Suppressor macrophage treated with lipopolysaccharide for 1 hour (primary cell): ENCODE data around the gene DYNLT4.
"Not testable (repeated sequence)": the region's sequence is repeated elsewhere in the genome, so short reads cannot be mapped to it uniquely, and the experiment has no call there.

Experiments used
- DNase-seq, 3 donors: peaks; one replicate each; pipeline ENCODE4 v3.0.0-alpha.2; 2020 to 2022

DYNLT4 gene

DNA sequence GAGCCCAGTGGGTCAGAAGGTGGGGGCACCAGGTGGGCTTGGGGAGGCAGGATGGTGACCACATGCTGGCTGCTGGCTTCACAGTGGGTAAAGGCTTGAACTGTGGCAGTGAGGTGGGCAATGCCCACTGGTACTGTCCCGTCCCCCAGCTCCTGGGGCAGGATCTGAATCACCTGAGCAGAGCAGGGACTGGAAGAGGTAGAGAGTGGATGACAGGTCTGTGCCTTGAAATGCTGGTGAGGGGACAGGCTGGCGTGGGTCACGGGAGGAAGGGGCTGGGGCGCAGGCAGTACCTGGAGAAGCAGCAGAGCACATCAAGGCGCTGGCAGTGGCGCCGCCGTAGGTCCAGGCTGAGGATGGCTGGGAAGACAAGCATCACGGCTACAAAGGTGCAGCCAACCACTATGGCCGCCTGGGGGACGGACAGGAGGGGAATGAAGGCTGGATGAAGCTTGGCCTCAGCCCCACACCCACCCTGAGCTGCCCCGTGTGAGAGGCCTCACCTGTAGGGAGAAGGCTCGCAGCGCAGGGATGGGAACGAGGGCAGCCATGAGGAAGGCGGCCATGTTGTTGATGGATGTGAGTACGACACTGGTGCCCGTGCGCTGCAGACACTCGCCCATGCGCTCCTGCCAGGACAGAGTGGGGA lies 21.0 kb upstream of the DYNLT4 start:
- DNase-seq: no peak

DNA sequence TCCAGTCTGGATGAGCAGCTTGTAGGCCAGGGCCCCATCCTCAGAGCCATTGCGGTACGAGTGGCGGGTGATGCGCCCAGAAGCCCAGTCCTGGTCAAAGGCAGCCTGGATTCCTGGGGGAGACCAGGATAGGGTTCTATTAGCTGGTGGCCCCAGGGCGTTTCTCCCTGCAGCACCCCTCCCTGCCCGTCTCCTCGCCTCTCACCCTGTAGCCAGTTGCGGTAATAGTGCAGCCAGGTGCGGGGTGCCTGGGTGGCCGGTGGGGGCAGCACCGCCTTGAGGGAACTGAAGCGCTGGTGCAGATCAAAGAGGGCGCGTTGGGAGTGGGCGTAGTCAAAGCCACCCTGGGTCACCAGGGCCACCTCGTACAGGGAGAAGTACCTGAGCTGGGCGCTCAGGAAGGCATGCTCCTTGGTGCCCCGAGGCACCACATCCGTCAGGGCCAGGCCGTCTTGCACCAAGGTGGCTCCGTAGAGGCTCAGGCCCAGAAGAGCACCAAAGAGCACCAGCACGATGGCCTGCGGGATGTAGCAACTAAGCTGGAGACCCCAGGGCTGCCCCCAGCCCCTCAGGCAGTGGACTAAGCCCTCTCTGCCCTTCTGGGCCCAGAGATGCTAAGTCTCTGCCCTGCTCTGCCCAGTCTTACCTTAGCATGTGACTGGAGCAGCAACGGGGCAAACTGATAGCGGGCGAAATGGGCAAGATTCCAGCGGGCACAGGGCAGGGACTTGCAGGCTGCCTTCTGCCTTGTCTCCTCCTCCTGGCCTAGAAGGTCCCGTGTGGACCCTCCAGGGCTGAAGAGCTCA lies 20.2 kb upstream of the DYNLT4 start:
- DNase-seq: no peak

DNA sequence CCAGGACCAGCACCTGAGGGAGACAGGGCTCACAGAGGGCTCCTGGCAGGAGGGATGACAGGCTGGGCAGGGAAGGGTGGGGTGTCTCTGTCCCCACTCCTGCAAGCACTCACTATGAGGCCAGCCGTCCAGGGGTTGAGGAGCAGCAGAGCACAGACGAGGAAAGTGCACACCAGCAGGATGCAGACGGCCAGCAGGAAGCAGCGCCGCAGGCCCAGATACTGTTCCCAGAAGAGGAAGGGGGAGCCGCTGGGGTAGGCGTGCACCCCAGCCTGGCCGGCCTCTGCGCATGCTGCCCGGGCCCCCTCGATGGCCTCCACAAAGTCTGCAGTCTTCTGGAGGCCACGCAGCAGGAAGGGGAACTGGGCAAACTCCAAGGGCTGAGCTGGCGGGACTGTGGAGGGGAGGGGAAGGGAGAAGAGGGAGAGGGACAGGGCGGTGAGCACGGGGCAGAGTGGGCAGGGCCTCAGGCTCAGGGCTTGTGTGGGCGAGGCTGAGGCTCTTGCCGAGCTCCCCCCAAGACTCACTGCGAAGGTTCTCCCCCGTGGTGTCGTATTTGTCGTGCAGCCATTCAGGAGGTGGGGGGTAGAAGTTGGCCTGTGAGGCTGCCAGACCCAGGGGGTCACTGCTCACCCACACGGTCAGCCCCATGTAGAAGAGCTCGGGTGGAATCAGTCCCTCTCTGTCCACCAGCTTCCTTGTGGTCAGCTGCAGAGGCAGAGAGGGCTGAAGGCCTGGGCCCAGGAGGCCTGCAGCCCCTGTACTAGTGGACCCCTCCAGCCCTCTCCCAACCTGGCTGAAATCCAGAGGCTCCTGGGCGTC lies 19.4 kb upstream of the DYNLT4 start:
- peak; percentile 83 to 88 (median 85) for DNase-seq

DNA sequence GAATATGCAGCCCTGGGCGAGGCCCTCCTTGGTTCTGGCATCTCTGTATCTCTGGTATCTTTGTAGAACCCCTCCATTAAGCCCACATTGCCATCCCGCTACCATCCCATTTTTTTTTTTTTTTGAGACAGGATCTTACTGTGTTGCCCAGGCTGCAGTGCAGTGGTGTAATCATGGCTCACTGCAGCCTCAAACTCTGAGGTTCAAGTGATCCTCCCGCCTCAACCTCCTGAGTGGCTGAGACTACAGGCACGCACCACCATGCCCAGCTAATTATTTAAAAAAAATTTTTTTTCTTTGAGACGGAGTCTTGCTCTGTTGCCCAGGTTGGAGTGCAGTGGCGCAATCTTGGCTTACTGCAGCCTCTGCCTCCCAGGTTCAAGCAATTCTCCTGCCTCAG lies 17.2 kb upstream of the DYNLT4 start:
- DNase-seq: not testable (repeated sequence)

DNA sequence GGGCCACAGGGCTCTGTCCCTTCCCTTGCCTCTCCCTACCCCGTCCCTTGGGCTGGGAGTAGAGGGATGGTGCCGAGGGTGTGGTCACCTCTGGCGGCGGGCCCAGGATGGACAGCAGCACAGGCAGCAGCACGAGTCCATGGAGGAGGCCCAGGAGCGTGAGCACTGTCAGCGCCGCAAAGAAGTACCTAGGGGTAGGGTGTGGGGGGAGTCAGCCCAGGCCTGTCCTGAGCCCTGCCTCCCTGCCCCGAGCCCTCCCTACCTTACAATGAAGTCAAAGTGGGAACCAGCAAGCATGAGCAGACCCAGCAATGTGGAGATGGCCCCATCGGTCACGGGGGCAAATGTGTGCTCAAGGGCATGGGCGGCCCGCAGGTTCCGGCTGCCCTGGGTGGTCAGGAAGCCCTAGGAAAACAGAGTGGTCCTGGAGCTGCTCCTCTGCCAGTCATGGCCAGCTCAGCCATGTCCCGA lies 15.9 kb upstream of the DYNLT4 start:
- no peak for DNase-seq

DNA sequence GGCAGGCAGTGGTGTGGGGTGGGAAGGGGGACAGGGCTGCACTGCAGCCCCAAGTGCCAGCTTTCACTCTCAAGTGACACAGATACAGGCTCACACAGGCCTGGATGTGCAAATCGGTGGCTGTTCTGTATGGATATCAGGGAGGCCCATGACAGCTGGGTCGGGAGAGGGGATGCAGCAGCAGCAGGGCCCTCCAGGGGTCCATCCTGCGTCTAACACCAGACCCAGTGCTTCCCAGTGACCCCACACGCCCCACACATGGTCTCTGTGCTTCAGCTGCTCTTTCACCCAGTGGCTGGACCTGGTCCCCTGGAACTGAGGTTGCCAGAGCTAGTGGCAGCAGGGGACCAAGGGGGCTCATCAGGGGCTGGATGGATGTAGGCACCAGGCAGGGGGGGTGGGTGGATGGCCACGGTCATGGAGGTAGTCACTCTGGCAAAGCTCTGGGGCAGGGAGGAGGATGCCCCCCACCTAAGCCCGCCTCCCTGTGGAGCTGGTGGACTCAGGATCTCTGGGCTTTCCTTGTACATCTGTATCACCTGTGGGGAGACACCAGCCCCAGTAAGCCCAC lies 15.1 kb upstream of the DYNLT4 start:
- DNase-seq: no peak

DNA sequence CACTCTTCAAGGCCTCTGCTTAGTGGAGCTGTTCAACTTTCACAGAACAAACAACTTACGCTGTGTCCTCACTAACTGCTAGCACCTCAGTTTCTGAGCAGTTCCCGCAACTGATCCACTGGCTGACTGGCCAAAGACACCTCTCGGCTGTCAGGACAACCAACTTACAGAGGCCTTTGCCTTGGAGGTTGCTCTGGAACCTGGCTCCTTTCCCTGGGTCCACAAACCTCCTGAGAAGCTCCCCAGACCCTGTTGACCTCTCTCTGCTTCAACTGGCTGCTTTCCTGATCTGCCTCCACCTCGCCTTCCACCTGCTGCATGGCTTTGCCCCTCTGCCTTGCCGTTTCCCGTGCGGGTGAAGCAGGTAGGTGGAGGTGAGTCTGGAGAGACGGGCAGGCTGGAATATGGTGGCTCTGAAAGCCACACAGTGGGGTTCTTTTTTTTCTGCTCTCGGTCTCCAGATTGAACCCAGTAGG lies 14.1 kb upstream of the DYNLT4 start:
- DNase-seq: no peak

DNA sequence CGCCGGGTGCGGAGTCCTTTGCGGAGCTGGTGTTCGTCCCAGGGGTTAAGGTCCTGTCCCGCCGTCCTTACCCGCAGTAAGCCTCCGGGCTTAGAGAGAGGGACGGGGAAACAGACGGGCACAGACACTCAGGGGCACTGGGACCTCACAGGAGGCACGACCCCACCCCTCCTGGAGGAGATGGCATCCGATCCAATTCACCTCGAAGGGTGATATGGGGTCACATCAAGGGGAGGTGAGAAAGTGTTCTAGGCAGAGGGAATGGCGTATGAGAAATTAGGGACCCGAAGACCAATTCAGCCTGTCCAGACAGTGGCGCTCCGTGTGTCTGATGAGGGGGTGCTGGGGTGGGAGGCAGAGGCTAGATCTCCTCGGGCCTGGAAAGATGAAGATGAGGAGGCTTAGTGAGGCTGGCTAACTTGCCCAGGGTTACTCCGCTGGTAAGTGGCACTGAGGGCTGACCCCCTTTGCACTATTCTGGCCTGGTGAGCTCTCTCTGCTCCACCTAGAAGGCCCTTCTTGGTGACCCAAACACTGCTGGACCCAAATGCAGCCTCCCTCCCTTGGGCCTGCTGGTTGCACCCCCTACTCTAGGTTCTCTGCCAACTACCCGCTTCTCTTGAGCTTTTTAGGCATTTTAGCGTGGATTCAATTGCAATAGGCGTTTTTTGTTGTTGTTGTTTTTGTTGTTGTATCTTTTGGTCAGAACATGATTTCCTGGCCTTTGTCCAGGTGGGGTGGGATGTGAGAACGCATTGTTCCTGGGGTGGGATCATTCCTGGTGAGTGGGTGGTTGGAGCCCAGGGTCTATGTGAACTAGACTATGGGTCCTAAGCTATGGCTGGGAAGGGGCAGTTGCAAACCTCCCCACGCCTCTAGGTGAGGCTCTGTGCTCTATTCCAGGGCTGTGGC lies 13.4 kb upstream of the DYNLT4 start:
- DNase-seq: no peak

DNA sequence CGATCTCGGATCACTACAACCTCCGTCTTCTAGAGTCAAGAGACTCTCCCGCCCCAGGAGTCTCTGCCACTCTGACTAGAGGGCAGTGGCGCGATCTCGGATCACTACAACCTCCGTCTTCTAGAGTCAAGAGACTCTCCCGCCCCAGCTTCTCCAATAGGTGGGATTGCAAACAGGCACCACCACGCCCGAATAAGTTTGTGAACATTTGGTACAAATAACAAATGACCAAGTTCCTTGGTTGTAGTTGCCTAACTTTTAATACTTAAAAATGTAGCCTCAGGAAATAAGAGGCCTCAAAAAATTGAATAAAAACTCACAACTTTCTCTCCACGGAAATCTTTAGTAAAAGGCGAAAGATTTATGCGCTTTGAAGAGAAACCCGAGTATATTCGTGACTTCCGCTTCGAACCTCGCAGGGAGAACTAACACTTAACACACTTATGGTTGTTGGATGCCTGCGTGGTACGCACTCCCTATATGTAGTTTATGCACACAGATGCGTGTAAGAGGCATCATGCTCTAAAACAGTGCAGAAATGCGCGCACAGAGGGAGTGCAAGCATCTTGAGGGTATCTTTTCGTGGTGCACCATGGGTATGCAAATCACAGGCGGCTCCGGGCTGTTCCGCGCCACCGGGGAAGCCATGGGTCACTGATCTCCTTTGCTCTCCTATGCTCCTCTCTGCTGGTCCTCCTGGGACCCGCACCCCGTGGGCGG lies 12.6 kb upstream of the DYNLT4 start:
- peak; percentile 85 to 95 (median 92) for DNase-seq

DNA sequence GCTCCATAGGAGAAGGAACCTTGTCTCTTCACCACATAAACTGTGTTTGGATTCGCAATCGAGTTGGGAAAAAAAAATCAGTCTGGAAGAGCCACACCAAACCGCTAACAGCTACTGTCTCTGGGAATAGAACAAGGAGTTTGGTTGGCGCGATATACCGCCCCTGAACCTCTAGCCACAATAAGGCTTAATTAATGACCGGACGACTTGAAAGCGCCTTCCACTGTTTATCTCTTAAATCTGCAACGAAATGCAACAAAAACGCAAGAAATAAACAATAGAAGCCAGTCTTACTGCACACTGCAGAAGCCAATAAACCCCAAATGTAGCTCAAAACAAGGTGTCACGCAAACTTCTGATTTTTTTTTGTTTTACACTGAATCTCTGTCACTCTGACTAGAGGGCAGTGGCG lies 12.1 kb upstream of the DYNLT4 start:
- no peak for DNase-seq

DNA sequence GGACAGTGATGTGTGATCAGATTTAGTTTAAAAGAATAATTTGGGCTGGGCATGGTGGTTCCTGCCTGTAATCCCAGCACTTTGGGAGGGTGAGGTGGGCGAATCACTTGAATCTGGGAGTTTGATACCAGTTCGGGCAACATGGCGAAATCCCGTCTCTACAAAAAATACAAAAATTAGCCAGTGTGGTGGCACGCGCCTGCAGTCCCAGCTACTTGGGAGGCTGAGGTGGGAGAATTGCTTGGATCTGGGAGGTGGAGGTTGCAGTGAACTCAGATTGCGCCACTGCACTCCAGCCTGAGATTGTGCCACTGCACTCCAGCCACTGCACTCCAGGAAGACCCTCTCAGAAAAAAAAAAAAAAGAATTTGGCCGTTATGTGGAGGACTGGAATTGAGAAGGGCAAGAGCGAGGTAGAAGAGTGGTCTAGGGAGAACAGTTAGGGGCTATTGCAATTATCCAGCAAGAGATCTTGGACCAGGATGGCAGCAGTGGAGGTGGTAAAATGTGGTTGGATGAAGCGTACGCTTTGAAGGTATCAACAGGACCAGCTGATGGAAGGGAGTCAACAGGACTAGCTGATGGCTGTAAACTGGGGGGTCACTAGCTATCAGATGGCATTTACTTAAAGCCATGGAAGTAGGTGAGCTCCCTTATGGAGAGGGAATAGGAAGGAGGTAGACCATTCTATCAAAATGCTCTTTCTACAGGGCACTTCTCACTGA lies 10.8 kb upstream of the DYNLT4 start:
- DNase-seq: no peak

DNA sequence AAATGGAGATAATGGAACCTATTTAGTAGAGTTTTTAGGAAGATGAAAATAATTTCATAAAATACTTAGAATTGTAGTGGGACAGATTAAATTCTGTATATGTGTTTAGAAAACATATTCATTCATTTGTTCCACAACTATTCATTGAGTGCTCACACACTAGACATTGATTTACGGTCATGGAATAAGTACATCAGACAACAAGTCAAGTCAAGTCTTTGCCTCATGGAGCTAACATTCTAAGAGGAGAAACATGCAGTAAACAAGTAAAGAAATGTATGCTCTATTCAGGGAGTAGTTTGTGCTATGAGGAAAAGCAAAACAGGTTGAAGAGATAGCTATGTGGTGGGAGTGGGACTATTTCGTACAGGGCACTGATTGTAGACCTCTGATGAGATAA lies 10.2 kb upstream of the DYNLT4 start:
- DNase-seq: no peak

DNA sequence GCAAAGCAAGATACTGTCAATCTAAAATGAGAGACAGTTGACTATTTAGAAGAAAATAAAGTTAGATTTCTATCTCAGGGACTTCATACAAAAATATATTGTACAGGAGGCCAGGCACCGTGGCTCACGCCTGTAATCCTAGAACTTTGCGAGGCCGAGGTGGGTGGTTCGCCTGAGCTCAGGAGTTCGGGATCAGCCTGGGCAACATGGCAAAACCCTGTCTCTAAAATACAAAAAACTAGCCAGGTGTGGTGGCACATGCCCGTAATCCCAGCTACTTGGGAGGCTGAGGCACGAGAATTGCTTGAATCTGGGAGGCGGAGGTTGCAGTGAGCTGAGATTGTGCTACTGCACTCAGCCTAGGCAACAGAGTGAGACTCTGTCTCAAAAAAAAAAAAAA lies 8.8 kb upstream of the DYNLT4 start:
- not testable (repeated sequence) for DNase-seq

DNA sequence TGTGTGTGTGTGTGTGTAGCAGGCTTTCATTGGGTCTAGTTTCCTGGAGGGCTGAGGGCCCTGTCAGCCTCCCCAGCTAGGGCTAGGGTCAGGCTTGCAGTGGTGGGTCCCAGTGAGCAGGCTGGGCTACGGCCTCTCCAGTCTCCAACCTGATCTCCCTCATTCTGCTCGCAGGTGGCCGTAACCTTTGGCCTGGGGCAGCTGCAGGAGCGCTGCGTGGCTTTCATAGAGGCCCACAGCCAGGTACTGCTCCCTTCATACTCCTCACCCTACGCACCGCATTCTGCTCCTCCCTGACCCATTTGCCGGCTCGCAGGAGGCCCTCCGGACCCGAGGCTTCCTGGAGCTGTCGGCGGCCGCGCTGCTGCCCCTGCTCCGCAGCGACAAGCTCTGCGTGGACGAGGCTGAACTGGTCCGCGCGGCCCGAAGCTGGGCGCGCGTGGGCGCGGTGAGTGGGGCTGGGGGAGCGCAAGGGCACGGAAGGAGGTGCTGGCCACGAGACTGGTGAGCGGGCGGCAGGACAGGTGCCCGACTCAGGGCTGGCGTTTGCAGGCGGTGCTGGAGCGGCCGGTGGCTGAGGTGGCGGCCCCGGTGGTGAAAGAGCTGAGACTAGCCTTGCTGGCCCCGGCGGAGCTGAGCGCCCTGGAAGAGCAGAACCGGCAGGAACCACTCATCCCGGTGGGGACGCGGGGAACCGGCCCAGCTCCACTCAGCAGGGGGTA lies 5.8 kb upstream of the DYNLT4 start:
- DNase-seq: peak in 1 of 3 donors; percentile 33

DNA sequence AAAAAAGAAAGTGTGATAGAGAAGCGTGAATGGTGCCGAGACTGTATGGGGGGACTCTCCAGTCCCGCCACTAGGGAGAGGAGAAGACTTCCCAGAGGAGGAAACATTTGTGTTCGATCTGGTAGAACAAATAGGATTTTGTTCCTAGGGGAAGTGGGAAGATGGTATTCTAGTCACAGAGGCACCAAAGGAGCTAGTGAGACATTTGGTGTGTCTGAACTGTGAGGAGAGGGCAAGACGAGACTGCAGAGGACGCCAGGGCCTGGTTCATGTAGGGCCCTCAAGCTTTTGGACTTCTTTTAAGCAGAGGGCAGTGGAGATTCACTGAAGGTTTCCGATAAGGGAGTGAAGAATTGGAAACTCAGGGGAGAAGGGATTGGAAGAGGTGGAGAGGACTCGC lies 4.1 kb upstream of the DYNLT4 start:
- DNase-seq: no peak

DNA sequence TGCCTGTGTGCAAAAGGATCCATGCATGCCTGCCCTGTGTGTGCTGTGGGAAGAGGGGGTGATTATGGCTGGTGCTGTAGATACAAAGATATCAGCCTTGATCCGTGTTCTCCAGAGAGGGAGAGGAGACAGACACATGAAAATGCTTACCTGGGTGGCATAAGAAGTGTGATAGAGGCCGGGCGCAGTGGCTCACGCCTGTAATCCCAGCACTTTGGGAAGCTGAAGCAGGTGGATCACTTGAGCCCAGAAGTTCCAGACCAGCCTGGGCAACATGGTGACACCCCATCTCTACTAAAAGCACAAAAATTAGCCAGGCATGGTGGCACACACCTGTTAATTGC lies 3.6 kb upstream of the DYNLT4 start:
- not testable (repeated sequence) for DNase-seq

DNA sequence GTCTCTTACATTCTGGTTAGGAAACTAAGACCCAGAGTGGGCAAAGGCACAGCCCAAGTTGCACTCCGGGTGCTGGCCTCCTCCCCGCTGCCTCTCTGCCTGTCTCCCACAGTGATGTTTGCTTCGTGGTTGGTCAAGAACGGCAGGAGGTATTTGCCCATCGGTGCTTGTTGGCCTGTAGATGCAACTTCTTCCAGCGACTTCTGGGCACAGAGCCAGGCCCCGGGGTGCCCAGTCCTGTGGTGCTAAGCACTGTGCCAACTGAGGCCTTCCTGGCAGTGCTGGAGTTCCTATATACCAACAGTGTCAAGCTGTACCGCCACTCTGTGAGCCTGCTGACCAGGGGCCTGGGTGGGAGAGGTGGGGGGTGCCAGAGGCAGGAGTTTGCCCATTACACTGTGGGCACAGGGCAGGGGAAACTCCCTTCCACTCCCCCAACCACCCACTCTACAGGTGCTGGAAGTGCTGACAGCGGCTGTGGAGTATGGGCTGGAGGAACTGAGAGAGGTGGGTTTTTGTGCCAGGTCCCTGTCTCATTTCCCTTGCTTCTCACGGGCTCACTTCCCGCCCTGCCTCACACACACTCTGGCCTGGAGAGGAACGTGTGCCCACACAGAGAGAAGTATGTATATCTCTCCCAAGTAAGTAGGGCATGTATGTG lies 3.1 kb upstream of the DYNLT4 start:
- DNase-seq: peak in 2 of 3 donors; percentile 53 to 55

DNA sequence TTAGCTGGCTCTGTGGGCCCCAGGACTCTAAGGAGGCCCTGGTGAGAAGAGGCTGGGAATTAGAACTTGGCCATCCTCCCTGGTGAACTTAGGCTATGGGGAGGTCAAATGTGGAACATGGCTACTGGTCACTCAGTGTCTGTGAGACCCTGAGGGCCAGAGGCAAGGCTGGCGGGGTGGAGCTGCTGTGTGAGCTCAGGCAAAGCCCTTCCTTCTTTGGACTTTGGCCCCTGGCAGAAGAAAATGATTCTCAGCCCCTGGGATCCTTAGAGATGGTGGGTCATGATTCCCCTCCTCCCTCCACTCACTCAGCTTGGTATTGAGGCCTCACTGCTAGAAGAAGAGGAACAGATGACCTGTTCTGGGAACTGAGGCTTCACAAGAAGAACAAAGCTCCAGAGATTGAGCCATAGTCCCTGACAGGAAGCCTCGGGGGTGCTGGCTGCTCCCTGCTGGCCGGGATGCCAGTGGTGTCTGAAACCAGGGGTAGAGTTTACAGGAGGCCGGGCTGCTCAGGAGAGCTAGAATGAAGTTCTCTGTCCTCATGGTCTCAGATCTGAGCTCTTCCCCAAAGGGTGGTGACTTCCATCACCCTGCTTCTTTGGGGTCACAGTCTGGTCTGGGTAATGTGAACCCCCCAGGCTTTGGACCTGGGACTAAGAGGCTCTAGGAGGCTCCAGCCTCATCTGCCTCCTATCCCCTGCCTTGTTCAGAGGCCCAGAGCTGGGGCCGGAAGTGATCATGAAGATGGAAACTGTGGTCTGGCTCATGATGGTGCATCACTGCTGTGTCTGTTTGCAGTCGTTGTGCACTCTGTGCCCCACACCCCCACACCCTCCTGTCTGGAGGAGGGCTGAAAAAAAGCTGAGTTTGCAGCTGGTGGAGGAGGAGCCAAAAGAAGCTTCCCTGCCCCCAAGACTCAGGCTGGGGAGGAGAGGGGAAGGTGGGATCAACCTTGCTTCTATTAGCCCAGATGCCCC lies 2.1 kb upstream of the DYNLT4 start:
- peak; percentile 91 to 94 (median 91) for DNase-seq
